Mucosa of descending colon (tissue), 3 donors: Measurements from ENCODE around the gene SPRYD4. TPM values are rescaled to one million over a fixed set of nuclear protein-coding genes. Genes with fewer than 3 reads are reported as not detected.

Experiments
- ATAC-seq: fragments of 200-7000 bp; cut with Tn5 transposase; one replicate; pipeline ENCODE4 v1.9.1; 2020; ENCODE audit warnings: mild to moderate bottlenecking, moderate library complexity
- DNase-seq, 3 donors: peaks; one replicate each; pipeline ENCODE4 v3.0.0-alpha.2; 2020
- H3K36me3 ChIP-seq: fragments of 200-600 bp; one replicate; pipeline ENCODE4 v1.8.0; 2021; ENCODE audit warnings: low read depth, mild to moderate bottlenecking
- H3K4me1 ChIP-seq: fragments of 200-600 bp; one replicate; pipeline ENCODE4 v1.8.0; 2021; ENCODE audit warnings: low read depth, mild to moderate bottlenecking
- H3K4me3 ChIP-seq: fragments of 200-600 bp; one replicate; pipeline ENCODE4 v1.8.0; 2021; ENCODE audit warnings: mild to moderate bottlenecking
- H3K9me3 ChIP-seq: fragments of 200-600 bp; one replicate; pipeline ENCODE4 v1.8.0; 2021; ENCODE audit warnings: mild to moderate bottlenecking
- CTCF ChIP-seq: fragments of 200-600 bp; IDR thresholded peaks from one replicate; pipeline ENCODE4 v1.8.0; 2022; ENCODE audit warnings: antibody characterized with exemption, mild to moderate bottlenecking
- intact Hi-C, 2 donors: fragments of 100-400 bp; cut with DNase I in 1 of 2; cut with micrococcal nuclease in 1 of 2; formaldehyde crosslinking; loops; one replicate each; pipeline versions ENCODE4 v1.11.0 to v1.11.1; 2022; cut with DNase I, micrococcal nuclease
- long read RNA-seq, 2 donors: library from polyadenylated mRNA; unstranded; transcript quantifications; one replicate each; pipeline ENCODE4 v2.0.0, GENCODE V29; 2019 to 2021
- total RNA-seq, 3 donors: library from RNA; stranded (reverse); fragmentation: NEBNext Ultra II Directional in 2 of 3; extraction: Animal tissue kit (Norgen Biotek cat#: 25700) in 2 of 3; gene quantifications; one replicate each; pipeline versions ENCODE4 v1.2.1 to v1.2.4, GENCODE V29; 2021 to 2023
- donor health status: DM: no; HTN: no; CAD: no; lungs with moderate emphysema.
- donor health status: DM: no; HTN: no; CAD: no.
- donor health status: DM: no; HTN: yes; CAD: no.

The SPRYD4 gene
- 1 to 10 TPM; 4.3 to 5.2 (median 4.9) TPM for total RNA-seq
- long read RNA-seq, donor 1, full-length matches to known transcripts, result 18 of 19 reads
- long read RNA-seq, donor 1, partial matches to known transcripts, result 0 of 19 reads
- long read RNA-seq, donor 1, other reads (novel, unspliced or antisense), result 1 of 19 reads
- long read RNA-seq, donor 2, full-length matches to known transcripts, result 23 of 24 reads
- long read RNA-seq, donor 2, partial matches to known transcripts, result 0 of 24 reads
- long read RNA-seq, donor 2, other reads (novel, unspliced or antisense), result 1 of 24 reads

- intact Hi-C loops, result no loop called here
- peaks cover 9% of the 10 kb centered on the region for H3K4me1 ChIP-seq
- no peaks in the 10 kb centered on the region for H3K36me3 ChIP-seq
- peak; percentile 95 to 96 (median 95) for DNase-seq
- no peaks in the 10 kb centered on the region for H3K9me3 ChIP-seq
- peak; percentile 31 for TF ChIP-seq CTCF
- peak within 1 kb of the TSS; percentile 72 for H3K4me3 ChIP-seq
- ATAC-seq, result peak; percentile 98
Observed at GRCh38 chr12:56468216-56469006, at the start of gene SPRYD4. TSS of gene SPRYD4 (plus strand) at chr12:56468578. CDS start at chr12:56468592, 14 bp downstream.

- no peak for TF ChIP-seq CTCF
- Histone ChIP-seq H3K4me1 (no peaks in the 10 kb centered on the region), H3K9me3 (no peaks in the 10 kb centered on the region), H3K4me3 (no peak overlapping the region), H3K36me3 (no peaks in the 10 kb centered on the region)
- DNase-seq, result no peak
- ATAC-seq, result no peak
- intact Hi-C loops, result no loop called here
Observed at GRCh38 chr12:56420411-56420810, 48.0 kb upstream of the SPRYD4 start.

- Histone ChIP-seq H3K4me1 (no peaks in the 10 kb centered on the region), H3K9me3 (no peaks in the 10 kb centered on the region), H3K36me3 (no peaks in the 10 kb centered on the region), H3K4me3 (no peak overlapping the region)
- intact Hi-C loops, result no loop called here
- no peak for TF ChIP-seq CTCF
- ATAC-seq, result no peak
- DNase-seq, result no peak
Observed at GRCh38 chr12:56425193-56425592, 43.2 kb upstream of the SPRYD4 start.

GRCh38 chr12:56425940-56426438, 42.4 kb upstream of the SPRYD4 start:
- Histone ChIP-seq H3K36me3 (no peaks in the 10 kb centered on the region), H3K4me3 (no peak overlapping the region), H3K4me1 (no peaks in the 10 kb centered on the region), H3K9me3 (no peaks in the 10 kb centered on the region)
- DNase-seq (no peak), ATAC-seq (no peak)
- intact Hi-C loops, result no loop called here
- no peak for TF ChIP-seq CTCF

GRCh38 chr12:56431288-56431687, 37.1 kb upstream of the SPRYD4 start:
- no peaks in the 10 kb centered on the region for H3K4me1 ChIP-seq
- H3K36me3 ChIP-seq, result no peaks in the 10 kb centered on the region
- no peak overlapping the region for H3K4me3 ChIP-seq
- TF ChIP-seq CTCF, result no peak
- no peak for DNase-seq
- intact Hi-C loops, result no loop called here
- no peak for ATAC-seq
- no peaks in the 10 kb centered on the region for H3K9me3 ChIP-seq
